Testis (tissue), 2 donors: ENCODE data around the gene GRID1.

Experiments used
- CTCF ChIP-seq, 3 experiments: fragments of 450-650 bp in 2 of 3; fragments of 200-600 bp in 1 of 3; sonication (generic) in 1 of 3; IDR thresholded peaks; one replicate each; pipeline ENCODE4 v1.5.1; 2016 to 2019; ENCODE audit warnings: antibody characterized with exemption in 3 of 3, mild to moderate bottlenecking in 2 of 3, moderate library complexity in 1 of 3
- POLR2A ChIP-seq: fragments of 450-650 bp; IDR thresholded peaks from one replicate; pipeline ENCODE4 v1.6.1; 2017; ENCODE audit warnings: antibody characterized with exemption, mild to moderate bottlenecking, moderate library complexity

DNA sequence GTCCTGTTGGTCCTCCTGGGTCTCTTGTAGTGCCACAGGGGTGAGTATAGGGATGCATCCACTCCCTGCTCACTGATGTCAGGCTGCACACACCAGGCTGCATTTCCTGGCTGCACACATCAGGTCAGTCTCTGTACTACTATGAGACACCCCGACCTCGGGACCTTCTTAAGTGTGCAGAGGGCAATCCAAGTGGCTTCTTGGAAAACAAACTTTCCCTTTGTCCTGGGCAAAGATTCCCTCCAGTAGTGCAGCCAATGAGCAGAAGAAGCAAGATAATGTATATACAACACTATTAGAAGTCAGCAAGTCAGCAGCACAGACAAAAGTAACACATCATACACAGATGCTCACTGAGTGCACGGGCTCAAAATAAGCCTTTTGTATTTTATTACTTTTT is 493.5 kb downstream of the GRID1 start:
- TF ChIP-seq POLR2A (no peak), CTCF (IDR thresholded peaks at IDR 0.05) (no peak)
